Measurements from ENCODE around the gene GATA5. TPM values are rescaled to one million over a fixed set of nuclear protein-coding genes. Genes with fewer than 3 reads are reported as not detected.
"Not testable (repeated sequence)": the region's sequence is repeated elsewhere in the genome, so short reads cannot be mapped to it uniquely, and the experiment has no call there.

Gene GATA5
- total RNA-seq, 1 donor from 2014 or later: not detected

- FAIRE-seq: no peak
- no peak for TF ChIP-seq CTCF (IDR thresholded peaks at IDR 0.05; ENCODE audit: insufficient read depth, low read length, severe bottlenecking)
- no peaks in the 10 kb centered on the region for H3K36me3 ChIP-seq (ENCODE audit: control insufficient read depth, insufficient read depth, low read length)
- H3K4me3 ChIP-seq (ENCODE audit: low read depth, low read length): no peak overlapping the region
- DNase-seq (ENCODE audit: low read depth): no peak
- peaks cover 5% of the 10 kb centered on the region for H3K27me3 ChIP-seq (ENCODE audit: control insufficient read depth, insufficient read depth, low read length)
Observed at GRCh38 chr20:62428002-62428372, 47.8 kb downstream of the GATA5 start.

GRCh38 chr20:62427172-62428001, 48.4 kb downstream of the GATA5 start, which contains the start of gene RBBP8NL:
TSS of gene RBBP8NL (minus strand) at chr20:62427539. CDS start at chr20:62419647, 7,892 bp downstream.
- no peaks in the 10 kb centered on the region for H3K36me3 ChIP-seq (ENCODE audit: control insufficient read depth, insufficient read depth, low read length)
- TF ChIP-seq CTCF (IDR thresholded peaks at IDR 0.05; ENCODE audit: insufficient read depth, low read length, severe bottlenecking): peak; percentile 75
- no peak for FAIRE-seq
- peak; percentile 93 for DNase-seq (ENCODE audit: low read depth)
- peaks cover 5% of the 10 kb centered on the region for H3K27me3 ChIP-seq (ENCODE audit: control insufficient read depth, insufficient read depth, low read length)
- H3K4me3 ChIP-seq (ENCODE audit: low read depth, low read length): peak within 1 kb of the TSS; percentile 37

GRCh38 chr20:62426699-62427131, 49.1 kb downstream of the GATA5 start:
- no peak for TF ChIP-seq CTCF (IDR thresholded peaks at IDR 0.05; ENCODE audit: insufficient read depth, low read length, severe bottlenecking)
- DNase-seq (ENCODE audit: low read depth) (no peak), FAIRE-seq (no peak)
- no peaks in the 10 kb centered on the region for H3K36me3 ChIP-seq (ENCODE audit: control insufficient read depth, insufficient read depth, low read length)
- H3K27me3 ChIP-seq (ENCODE audit: control insufficient read depth, insufficient read depth, low read length): peaks cover 5% of the 10 kb centered on the region
- H3K4me3 ChIP-seq (ENCODE audit: low read depth, low read length): peak overlapping the region; percentile 37

- FAIRE-seq; H3K36me3 ChIP-seq (ENCODE audit: control insufficient read depth, insufficient read depth, low read length); DNase-seq (ENCODE audit: low read depth): not testable (repeated sequence)
Observed at GRCh38 chr20:62426059-62426348, 49.8 kb downstream of the GATA5 start.

GRCh38 chr20:62425281-62426058, 50.3 kb downstream of the GATA5 start:
- TF ChIP-seq CTCF (IDR thresholded peaks at IDR 0.05; ENCODE audit: insufficient read depth, low read length, severe bottlenecking): no peak
- no peak for FAIRE-seq
- no peak overlapping the region for H3K4me3 ChIP-seq (ENCODE audit: low read depth, low read length)
- no peak for DNase-seq (ENCODE audit: low read depth)
- H3K36me3 ChIP-seq (ENCODE audit: control insufficient read depth, insufficient read depth, low read length): no peaks in the 10 kb centered on the region
- H3K27me3 ChIP-seq (ENCODE audit: control insufficient read depth, insufficient read depth, low read length): peaks cover 2% of the 10 kb centered on the region

More at GRCh38 chr20:62426059-62426348, 49.8 kb downstream of the GATA5 start:
- not testable (repeated sequence) for H3K4me3 ChIP-seq (ENCODE audit: low read depth, low read length); H3K27me3 ChIP-seq (ENCODE audit: control insufficient read depth, insufficient read depth, low read length)

All from bronchial epithelial cell (primary cell).